RWPE2 (cell line): ENCODE data around the gene BMPER.

ENCODE experiments used
- ATAC-seq: fragments of 200-7000 bp; cut with Tn5 transposase; 3 replicates; pipeline ENCODE4 v1.9.1; 2021; ENCODE audit warnings: low read depth
- DNase-seq: peaks from one replicate; pipeline ENCODE4 v3.0.0-alpha.2; 2020; ENCODE audit warnings: low spot score
- H3K27ac ChIP-seq: fragments of 450-650 bp; 2 replicates; pipeline ENCODE4 v1.5.1; 2017; ENCODE audit warnings: mild to moderate bottlenecking; ENCODE audit not compliant: poor library complexity, severe bottlenecking
- H3K27me3 ChIP-seq: fragments of 250-450 bp; sonication (Bioruptor Pico); 2 replicates; pipeline ENCODE4 v1.5.1; 2021; ENCODE audit warnings: mild to moderate bottlenecking, moderate library complexity; ENCODE audit not compliant: insufficient read depth, poor library complexity, severe bottlenecking
- H3K36me3 ChIP-seq: fragments of 250-450 bp; sonication (Bioruptor Pico); 2 replicates; pipeline ENCODE4 v1.5.1; 2020; ENCODE audit warnings: low read depth, mild to moderate bottlenecking, moderate library complexity
- H3K4me1 ChIP-seq: fragments of 250-450 bp; sonication (Bioruptor Pico); 2 replicates; pipeline ENCODE4 v1.5.1; 2021; ENCODE audit warnings: mild to moderate bottlenecking, moderate library complexity; ENCODE audit not compliant: insufficient read depth, poor library complexity, severe bottlenecking
- H3K4me3 ChIP-seq: fragments of 250-450 bp; sonication (Bioruptor Pico); 2 replicates; pipeline ENCODE4 v1.5.1; 2021; ENCODE audit warnings: mild to moderate bottlenecking, moderate library complexity; ENCODE audit not compliant: severe bottlenecking
- H3K9me3 ChIP-seq: fragments of 250-450 bp; sonication (Bioruptor Pico); 2 replicates; pipeline ENCODE4 v1.5.1; 2021; ENCODE audit warnings: mild to moderate bottlenecking, moderate library complexity; ENCODE audit not compliant: severe bottlenecking
- CTCF ChIP-seq: fragments of 450-650 bp; IDR thresholded peaks from one replicate; pipeline ENCODE4 v1.5.1; 2017; ENCODE audit warnings: mild to moderate bottlenecking, moderate library complexity; ENCODE audit not compliant: poor library complexity, severe bottlenecking

The BMPER gene

DNA sequence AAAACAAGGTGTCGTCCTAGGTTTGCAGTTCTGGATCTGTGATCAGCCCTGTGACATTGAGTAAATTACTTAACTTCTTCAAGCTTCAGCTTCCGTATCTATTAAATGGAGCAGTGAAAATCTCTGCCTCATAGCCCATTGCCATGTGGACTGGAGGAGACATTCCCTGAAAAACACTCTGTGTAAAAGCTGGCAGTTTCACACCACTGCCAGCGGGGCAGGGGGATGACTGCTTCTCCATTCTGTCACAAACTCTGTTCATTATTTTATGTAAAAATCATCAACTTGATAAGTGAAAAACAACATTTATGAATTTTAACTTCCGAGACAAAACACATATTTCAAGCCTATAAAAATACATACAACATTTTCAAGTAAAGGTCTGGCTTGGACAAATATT lies 234.7 kb downstream of the BMPER start:
- H3K36me3 ChIP-seq, result no peaks in the 10 kb centered on the region
- no peak for DNase-seq
- no peaks in the 10 kb centered on the region for H3K27me3 ChIP-seq
- no peaks in the 10 kb centered on the region for H3K4me1 ChIP-seq
- no peak overlapping the region for H3K4me3 ChIP-seq
- TF ChIP-seq CTCF, result no peak
- H3K9me3 ChIP-seq, result no peaks in the 10 kb centered on the region
- no peak overlapping the region for H3K27ac ChIP-seq
- no peak for ATAC-seq

DNA sequence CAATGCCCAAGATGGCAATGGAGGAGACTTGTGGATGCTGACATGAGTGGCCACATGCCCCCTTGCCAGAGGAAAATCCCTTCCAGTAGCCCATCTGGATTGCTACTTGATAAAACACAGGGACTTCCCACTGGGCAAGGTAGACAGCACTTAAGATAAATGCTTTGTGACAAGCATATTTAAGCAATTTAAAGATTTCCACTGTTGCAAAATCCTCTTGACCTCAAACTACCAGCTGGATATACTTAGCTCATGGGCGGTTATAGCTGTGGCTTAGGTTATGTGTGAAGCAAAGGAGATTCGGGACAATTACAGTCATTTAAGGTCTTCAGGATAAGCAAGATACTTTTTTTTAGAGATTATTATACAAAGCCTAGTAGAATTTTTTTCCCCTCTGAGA lies 238.1 kb downstream of the BMPER start:
- H3K27me3 ChIP-seq, result no peaks in the 10 kb centered on the region
- ATAC-seq (no peak), DNase-seq (no peak)
- no peak for TF ChIP-seq CTCF
- H3K9me3 ChIP-seq, result no peaks in the 10 kb centered on the region
- no peaks in the 10 kb centered on the region for H3K4me1 ChIP-seq
- H3K27ac ChIP-seq, result no peak overlapping the region
- no peak overlapping the region for H3K4me3 ChIP-seq
- no peaks in the 10 kb centered on the region for H3K36me3 ChIP-seq

DNA sequence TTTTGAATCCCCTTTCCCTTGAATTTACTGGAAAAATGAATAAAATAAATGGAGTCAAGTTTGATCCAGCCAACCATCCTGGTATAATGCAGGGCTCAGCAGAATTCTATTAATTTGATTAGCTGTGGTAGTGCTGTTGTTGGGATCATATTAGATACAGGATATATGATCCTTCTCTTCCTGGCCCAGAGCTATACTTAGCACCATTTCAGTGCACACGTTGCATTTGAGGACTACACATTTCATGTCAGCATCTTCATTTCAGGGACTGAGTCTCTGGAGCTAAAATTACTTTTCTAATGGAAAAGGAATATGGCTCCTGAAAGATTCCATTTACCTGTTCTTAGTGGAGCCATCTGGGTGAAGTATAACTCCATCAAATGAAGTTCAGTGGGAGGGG lies 240.3 kb downstream of the BMPER start:
- H3K9me3 ChIP-seq, result no peaks in the 10 kb centered on the region
- no peak for TF ChIP-seq CTCF
- H3K27ac ChIP-seq, result no peak overlapping the region
- H3K4me3 ChIP-seq, result no peak overlapping the region
- H3K27me3 ChIP-seq, result no peaks in the 10 kb centered on the region
- no peak for ATAC-seq
- no peaks in the 10 kb centered on the region for H3K4me1 ChIP-seq
- no peaks in the 10 kb centered on the region for H3K36me3 ChIP-seq
- no peak for DNase-seq

GRCh38 chr7:34153656-34154270 lies 248.4 kb downstream of the BMPER start:
- no peaks in the 10 kb centered on the region for H3K36me3 ChIP-seq
- TF ChIP-seq CTCF, result no peak

DNA sequence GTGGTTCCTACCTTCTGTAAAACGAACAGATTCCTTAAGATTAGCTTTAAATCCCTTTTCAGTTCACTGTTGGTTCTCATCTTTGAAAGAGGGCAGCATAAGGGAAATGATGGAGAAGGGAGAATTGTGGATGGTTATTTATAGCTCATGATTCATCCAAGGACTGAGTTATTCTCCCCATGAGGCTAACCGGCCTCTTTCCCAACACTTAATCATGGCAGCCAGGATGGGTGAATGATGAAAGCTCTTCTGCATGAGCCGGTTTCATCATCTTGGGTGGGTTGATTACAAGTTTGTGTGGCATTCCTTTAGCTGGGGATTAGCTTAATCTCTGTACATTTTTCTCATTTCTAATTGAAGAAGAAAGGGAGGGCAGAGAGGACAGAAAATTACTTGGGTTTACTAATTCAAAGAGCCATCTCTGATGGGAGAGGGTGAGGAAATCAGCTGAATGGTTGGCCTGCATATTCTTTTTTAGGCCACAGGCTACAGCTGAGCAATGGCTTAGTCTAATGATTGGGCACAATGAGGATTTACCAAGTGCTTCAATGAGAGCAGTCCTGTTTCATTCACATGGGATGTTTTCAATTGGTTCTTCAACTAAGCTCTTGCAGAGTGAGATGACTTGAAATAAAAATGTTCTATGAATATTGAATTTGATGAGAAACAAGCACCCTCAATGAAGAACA lies 250.0 kb downstream of the BMPER start:
- no peak overlapping the region for H3K27ac ChIP-seq
- DNase-seq (no peak), ATAC-seq (peak; percentile 76)
- H3K27me3 ChIP-seq, result no peaks in the 10 kb centered on the region
- H3K36me3 ChIP-seq, result no peaks in the 10 kb centered on the region
- H3K4me3 ChIP-seq, result no peak overlapping the region
- H3K9me3 ChIP-seq, result no peaks in the 10 kb centered on the region
- H3K4me1 ChIP-seq, result peaks cover 4% of the 10 kb centered on the region
- TF ChIP-seq CTCF, result no peak

More at GRCh38 chr7:34153656-34154270, 248.4 kb downstream of the BMPER start:
- H3K27ac ChIP-seq, result no peak overlapping the region
- DNase-seq (no peak), ATAC-seq (no peak)
- no peaks in the 10 kb centered on the region for H3K27me3 ChIP-seq
- no peaks in the 10 kb centered on the region for H3K9me3 ChIP-seq
- no peak overlapping the region for H3K4me3 ChIP-seq
- H3K4me1 ChIP-seq, result peaks cover 4% of the 10 kb centered on the region
